ENCODE measurements around the gene HBM.
"Not testable (repeated sequence)": the region's sequence is repeated elsewhere in the genome, so short reads cannot be mapped to it uniquely, and the experiment has no call there.

HBM gene

DNA sequence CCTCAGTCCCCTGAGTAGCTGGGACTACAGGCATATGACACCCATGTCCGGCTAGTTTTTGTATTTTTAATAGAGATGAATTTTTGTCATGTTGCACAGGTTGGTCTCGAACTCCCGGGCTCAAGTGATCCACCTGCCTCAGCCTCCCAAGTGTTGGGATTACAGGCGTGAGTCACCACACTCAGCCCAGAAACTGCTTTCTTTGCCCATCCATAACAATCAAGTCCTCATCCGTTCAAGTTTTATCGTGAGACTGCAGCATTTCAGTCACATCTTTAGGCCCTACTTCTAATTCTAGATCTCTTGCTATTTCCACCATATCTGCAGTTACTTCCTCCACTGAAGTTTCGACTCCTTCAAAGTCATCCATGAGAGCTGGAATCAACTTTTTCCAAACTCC lies 33.7 kb upstream of the HBM start:
- DNase-seq (no peak), ATAC-seq (replicated peaks) (no peak)
- Mint-ChIP-seq H3K9me3 (no peaks in the 10 kb centered on the region), H3K4me1 (ENCODE audit: low read depth in 2 of 2) (peaks cover 18 to 23% of the 10 kb centered on the region in 2 donors), H3K27ac (no peak overlapping the region), H3K36me3 (ENCODE audit: insufficient read depth) (peaks cover 3% of the 10 kb centered on the region), H3K27me3 (no peaks in the 10 kb centered on the region), H3K4me3 (no peak overlapping the region)

DNA sequence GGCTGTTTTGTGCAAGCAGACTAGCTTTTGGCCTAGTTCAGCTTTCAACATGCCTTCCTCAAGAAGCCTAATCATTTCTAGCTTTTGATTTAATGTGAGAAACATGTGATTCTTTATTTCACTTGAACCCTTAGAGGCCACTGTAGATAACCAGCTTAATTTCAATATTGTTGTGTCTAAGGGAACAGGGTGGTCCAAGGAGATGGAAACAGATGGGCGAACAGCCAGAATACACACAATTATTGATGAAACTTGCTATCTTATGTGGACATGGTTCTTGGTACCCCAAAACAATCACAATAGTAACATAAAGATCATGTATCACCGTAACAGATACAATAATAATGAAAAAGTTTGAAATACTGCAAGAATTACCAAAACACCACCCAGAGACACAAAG lies 32.1 kb upstream of the HBM start:
- ATAC-seq (replicated peaks) (no peak), DNase-seq (no peak)
- H3K36me3 Mint-ChIP-seq (ENCODE audit: insufficient read depth), result peaks cover 7% of the 10 kb centered on the region
- H3K9me3 Mint-ChIP-seq, result no peaks in the 10 kb centered on the region
- H3K27me3 Mint-ChIP-seq, result no peaks in the 10 kb centered on the region
- H3K27ac Mint-ChIP-seq, result no peak overlapping the region
- no peak overlapping the region for H3K4me3 Mint-ChIP-seq
- H3K4me1 Mint-ChIP-seq (ENCODE audit: low read depth in 2 of 2), result peaks cover 21 to 26% of the 10 kb centered on the region in 2 donors

DNA sequence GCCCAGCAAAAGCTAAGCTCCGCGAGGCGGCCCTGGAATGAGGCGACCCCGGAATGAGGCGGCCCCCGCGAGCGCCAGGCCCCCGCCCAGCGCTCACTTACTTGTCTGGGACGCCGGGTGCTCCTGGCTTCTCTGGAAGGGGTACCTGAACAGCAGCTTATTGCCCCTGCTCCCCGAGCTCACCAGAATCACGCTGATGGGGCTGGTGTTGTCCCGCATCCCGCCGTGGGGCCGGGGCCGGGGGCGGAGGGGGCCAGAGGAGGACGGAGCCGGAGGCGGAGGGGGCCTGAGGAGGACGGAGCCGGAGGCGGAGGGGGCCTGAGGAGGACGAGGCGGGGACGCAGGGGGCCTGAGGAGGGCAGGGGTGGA lies 27.7 kb upstream of the HBM start:
- DNase-seq (peak in 2 of 3 experiments; percentile 17 to 36), ATAC-seq (replicated peaks) (peak; percentile 28)
- Mint-ChIP-seq H3K27ac (peak overlapping the region; percentile 54 to 95), H3K36me3 (ENCODE audit: insufficient read depth) (peaks cover 17% of the 10 kb centered on the region), H3K4me3 (peak overlapping the region; percentile 89 to 92), H3K4me1 (ENCODE audit: low read depth in 2 of 2) (peaks cover 10 to 17% of the 10 kb centered on the region in 2 donors), H3K27me3 (peaks cover 0 to 3% of the 10 kb centered on the region in 2 donors), H3K9me3 (no peaks in the 10 kb centered on the region)

DNA sequence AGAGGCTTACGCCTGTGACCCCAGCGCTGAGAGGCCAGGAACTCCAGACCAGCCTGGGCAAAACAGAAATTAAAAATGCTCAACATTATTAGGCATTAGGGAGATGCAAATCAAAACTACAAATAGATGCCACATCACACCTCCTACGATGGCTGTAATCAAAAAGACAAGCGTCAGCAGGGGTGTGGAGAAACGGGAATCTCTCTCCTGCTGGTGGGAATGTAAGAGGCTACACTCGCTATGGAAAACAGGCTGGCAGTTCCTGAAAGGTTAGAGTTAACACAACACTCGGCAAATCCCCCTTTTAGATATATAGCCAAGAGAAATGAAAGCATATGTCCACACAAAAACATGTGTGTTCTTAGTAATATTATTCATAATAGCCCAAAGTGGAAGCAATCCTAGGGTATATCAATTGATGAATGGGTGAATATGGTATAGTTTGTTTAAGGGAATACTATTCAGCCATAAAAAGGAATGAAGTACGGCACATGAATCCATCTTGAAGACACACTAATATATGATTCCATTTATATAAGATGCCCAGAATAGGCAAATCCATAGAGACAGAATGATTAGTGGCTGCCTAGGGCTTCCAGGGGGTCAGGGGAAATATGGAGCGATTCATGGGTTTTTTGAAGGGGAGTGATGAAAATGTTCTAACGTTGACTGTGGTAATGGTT lies 25.5 kb upstream of the HBM start:
- ATAC-seq (replicated peaks) (no peak), DNase-seq (no peak)
- peak overlapping the region in 1 of 2 donors; percentile 41 for H3K27ac Mint-ChIP-seq
- peaks cover 9 to 16% of the 10 kb centered on the region in 2 donors for H3K4me1 Mint-ChIP-seq (ENCODE audit: low read depth in 2 of 2)
- H3K4me3 Mint-ChIP-seq, result peak overlapping the region in 1 of 2 donors; percentile 67
- H3K9me3 Mint-ChIP-seq, result no peaks in the 10 kb centered on the region
- H3K36me3 Mint-ChIP-seq (ENCODE audit: insufficient read depth), result peaks cover 17% of the 10 kb centered on the region
- H3K27me3 Mint-ChIP-seq, result peaks cover 13 to 22% of the 10 kb centered on the region in 2 donors

DNA sequence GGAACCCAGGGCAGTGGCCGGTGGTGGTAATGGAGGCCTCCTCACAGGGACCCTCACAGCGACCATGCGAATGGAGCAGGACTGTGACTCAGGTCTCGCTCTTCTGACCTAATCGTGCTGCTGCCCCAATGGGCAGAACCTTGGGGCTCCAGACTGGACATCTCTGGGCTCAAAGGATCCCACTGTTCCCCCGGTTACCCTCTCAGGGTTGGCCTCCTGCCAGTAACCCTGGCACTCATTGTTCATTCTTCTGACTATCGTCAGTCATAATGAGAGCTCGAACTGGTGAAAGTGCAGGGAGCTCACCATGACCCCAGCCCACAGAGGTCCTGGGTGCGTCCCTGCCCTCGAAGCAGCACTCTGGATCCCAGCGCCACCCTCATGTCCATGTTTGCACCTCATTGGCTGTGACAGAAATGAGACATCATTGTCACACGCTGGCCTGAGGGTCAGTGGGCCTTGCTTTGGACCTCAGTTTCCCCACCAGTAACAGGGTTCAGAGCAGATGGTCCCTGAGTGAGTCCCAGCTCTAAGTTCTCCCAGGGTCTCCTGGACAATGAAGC lies 23.3 kb upstream of the HBM start:
- Mint-ChIP-seq H3K9me3 (no peaks in the 10 kb centered on the region), H3K27ac (no peak overlapping the region), H3K36me3 (ENCODE audit: insufficient read depth) (peaks cover 17% of the 10 kb centered on the region), H3K27me3 (peaks cover 13 to 24% of the 10 kb centered on the region in 2 donors), H3K4me3 (no peak overlapping the region), H3K4me1 (ENCODE audit: low read depth in 2 of 2) (peaks cover 6 to 10% of the 10 kb centered on the region in 2 donors)
- DNase-seq (no peak), ATAC-seq (replicated peaks) (no peak)

DNA sequence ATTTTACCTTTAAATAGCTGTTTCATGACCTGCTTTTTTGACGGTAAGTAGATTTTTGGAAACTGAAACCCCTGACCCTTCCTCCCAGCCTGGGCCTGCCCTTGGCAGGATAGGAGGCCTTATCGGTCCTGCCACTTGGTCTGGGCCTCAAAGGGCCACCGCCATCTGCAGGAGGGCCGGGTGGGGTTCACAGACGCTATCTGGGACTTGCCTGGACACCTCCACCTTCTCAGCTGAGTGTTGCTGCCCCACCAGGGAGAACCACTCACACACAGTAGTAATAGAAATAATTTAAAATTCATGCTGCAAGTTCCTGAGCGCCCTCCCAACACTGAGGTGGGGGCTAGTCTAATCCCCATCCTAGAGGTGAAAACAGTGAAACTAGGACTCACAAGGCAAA lies 22.7 kb upstream of the HBM start:
- no peak for DNase-seq
- Mint-ChIP-seq H3K27me3 (peaks cover 13 to 24% of the 10 kb centered on the region in 2 donors), H3K36me3 (ENCODE audit: insufficient read depth) (peaks cover 17% of the 10 kb centered on the region)

DNA sequence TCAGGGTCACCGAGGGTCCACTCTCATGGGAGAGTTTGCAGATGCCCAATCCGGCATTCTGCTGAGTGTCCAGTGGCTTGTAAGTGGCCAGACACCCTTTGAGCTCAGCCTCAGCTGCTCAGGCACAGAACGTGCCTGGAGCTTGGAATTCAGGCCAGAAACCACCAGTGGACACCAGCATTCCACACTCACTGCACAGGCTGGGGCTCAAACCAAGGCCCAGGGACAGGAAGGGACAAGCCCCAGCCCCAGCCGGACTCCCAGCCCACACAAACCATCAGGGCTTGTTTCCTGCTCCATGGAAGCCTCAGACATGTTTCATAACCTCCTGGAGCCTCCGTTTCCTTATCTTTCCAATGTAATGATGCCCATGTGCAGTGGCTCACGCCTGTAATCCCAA lies 22.3 kb upstream of the HBM start:
- DNase-seq, result no peak
- H3K9me3 Mint-ChIP-seq, result no peaks in the 10 kb centered on the region
- H3K27me3 Mint-ChIP-seq, result peaks cover 13 to 26% of the 10 kb centered on the region in 2 donors
- H3K27ac Mint-ChIP-seq, result no peak overlapping the region
- peaks cover 4 to 10% of the 10 kb centered on the region in 2 donors for H3K4me1 Mint-ChIP-seq (ENCODE audit: low read depth in 2 of 2)
- H3K4me3 Mint-ChIP-seq, result no peak overlapping the region
- no peak for ATAC-seq (replicated peaks)
- peaks cover 15% of the 10 kb centered on the region for H3K36me3 Mint-ChIP-seq (ENCODE audit: insufficient read depth)

More for the DNA sequence above, 22.7 kb upstream of the HBM start:
- Mint-ChIP-seq H3K27ac (no peak overlapping the region), H3K4me1 (ENCODE audit: low read depth in 2 of 2) (peaks cover 4 to 10% of the 10 kb centered on the region in 2 donors), H3K9me3 (no peaks in the 10 kb centered on the region), H3K4me3 (no peak overlapping the region)
- ATAC-seq (replicated peaks), result no peak

DNA sequence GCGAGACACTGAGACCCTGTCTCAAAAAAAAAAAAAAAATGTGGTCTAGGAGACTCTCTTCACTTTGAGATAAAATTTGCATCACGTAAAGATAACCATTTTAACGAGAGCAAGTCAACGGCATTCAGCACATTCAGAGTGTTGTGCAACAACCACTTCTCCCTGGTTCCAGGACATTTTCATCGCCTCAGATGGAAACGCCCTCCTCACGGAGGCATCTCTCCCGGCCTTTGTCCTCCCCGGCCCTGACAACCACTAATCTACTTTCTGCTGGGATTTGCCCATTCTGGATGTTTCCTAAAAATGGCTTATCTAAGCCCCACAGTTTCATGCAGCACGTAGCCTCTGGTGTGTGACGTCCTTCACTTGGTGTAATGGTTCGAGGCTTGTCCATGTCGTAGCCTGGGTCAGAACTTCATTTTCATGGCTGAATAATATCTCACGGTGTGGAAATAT lies 21.0 kb upstream of the HBM start:
- ATAC-seq (replicated peaks), result no peak
- no peak for DNase-seq
- H3K36me3 Mint-ChIP-seq (ENCODE audit: insufficient read depth), result peaks cover 5% of the 10 kb centered on the region
- H3K9me3 Mint-ChIP-seq, result no peaks in the 10 kb centered on the region
- H3K27me3 Mint-ChIP-seq, result peaks cover 13 to 39% of the 10 kb centered on the region in 2 donors
- no peak overlapping the region for H3K27ac Mint-ChIP-seq
- peaks cover 0 to 3% of the 10 kb centered on the region in 2 donors for H3K4me1 Mint-ChIP-seq (ENCODE audit: low read depth in 2 of 2)
- H3K4me3 Mint-ChIP-seq, result no peak overlapping the region

DNA sequence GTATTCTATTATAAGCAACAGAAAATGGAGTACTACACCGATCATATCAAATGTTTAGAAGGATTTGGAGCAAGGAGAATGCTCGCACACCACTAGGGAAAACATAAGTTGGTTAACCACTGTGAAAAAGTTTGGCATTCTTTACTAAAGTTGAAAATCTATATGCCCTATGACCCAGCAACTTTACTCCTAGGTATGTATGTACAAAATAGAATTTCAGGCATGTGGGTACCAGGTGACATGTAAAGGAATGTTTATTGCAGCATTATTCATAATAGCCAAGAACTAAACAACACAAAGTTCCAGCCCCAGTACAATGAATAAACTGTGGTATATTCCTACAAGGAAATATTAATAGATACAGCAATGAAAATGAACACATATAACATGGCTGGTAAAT lies 19.1 kb upstream of the HBM start:
- Mint-ChIP-seq H3K9me3 (no peaks in the 10 kb centered on the region), H3K4me1 (ENCODE audit: low read depth in 2 of 2) (peaks cover 0 to 3% of the 10 kb centered on the region in 2 donors), H3K27me3 (peaks cover 13 to 39% of the 10 kb centered on the region in 2 donors), H3K36me3 (ENCODE audit: insufficient read depth) (no peaks in the 10 kb centered on the region), H3K27ac (no peak overlapping the region), H3K4me3 (no peak overlapping the region)
- ATAC-seq (replicated peaks) (no peak), DNase-seq (no peak)

DNA sequence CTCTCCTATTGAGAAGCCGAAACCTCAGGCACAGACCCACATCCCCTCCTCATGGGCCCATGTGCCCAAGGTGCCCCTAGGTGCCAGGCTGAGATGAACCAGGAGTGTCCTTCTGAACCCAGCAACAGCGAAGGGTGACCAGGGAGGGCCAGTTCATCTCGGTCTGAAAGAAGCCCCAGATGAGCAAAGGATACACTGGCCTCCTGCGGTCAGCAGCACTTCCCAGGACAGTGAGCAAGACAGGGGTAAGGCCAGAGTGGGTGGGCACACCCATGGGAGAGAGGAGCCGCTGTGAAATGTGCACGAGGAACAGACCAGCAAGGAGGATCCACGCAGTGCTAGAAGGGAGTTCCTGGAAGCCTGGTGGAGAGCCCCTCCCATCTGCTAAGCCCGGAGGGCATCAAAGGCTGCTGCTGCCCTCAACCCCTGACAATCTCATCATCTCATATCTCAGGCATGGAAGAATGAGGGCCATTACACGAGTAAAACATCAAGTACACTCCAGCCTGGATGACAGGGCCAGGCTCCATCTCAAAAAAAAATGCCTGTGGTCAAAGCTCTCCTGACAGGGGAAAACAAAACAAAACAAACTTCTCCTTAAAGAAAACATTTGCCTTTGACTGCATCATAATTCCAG lies 16.6 kb upstream of the HBM start:
- no peak overlapping the region for H3K4me3 Mint-ChIP-seq
- ATAC-seq (replicated peaks), result no peak
- no peak for DNase-seq
- peaks cover 7 to 34% of the 10 kb centered on the region in 2 donors for H3K27me3 Mint-ChIP-seq
- H3K9me3 Mint-ChIP-seq, result no peaks in the 10 kb centered on the region
- peaks cover 0 to 4% of the 10 kb centered on the region in 2 donors for H3K4me1 Mint-ChIP-seq (ENCODE audit: low read depth in 2 of 2)
- H3K36me3 Mint-ChIP-seq (ENCODE audit: insufficient read depth), result no peaks in the 10 kb centered on the region
- H3K27ac Mint-ChIP-seq, result no peak overlapping the region

DNA sequence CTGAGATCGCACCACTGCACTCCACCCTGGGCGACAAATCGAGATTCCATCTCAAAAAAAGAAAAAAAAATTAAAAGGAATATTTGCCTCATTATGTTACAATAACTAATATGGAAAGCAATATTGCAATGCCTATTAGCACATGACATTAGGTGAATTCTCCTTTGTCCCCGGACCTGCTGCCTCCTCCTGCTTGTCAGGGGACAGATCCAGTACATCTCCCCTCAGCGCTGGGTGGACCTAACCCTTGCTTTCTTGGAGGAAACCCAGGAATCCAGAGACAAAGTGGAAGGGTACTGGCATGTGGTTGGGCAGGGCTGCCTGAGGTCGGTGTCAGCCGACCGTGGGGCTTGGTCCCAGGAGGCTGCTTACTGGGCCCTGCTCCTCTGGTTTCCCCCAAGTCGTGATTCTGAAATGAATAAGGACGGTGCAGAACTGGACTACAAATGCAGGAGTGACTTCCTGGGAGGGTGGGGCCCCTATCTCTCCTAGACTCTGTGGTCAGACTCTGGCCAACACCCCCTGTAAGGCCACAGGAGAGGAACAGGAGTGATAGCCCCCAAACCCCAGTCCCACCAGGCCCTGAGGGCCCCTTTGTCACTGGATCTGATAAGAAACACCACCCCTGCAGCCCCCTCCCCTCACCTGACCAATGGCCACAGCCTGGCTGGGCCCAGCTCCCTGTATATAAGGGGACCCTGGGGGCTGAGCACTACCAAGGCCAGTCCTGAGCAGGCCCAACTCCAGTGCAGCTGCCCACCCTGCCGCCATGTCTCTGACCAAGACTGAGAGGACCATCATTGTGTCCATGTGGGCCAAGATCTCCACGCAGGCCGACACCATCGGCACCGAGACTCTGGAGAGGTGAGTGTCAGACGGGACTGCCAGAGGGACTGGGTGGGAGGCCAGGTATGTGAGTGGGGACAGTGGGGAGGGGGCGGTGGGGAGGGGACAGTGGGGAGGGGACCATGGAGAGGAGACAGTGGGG lies 13.3 kb upstream of the HBM start, which contains the start of gene HBZ:
HBZ (plus strand) TSS at position 504 of the 988 bp plus-strand sequence; CDS start at position 770, 266 bp downstream.
- Mint-ChIP-seq H3K27ac (no peak within 1 kb of the TSS), H3K9me3 (no peaks in the 10 kb centered on the region), H3K4me1 (ENCODE audit: low read depth in 2 of 2) (peaks cover 3 to 10% of the 10 kb centered on the region in 2 donors), H3K4me3 (peak within 1 kb of the TSS in 1 of 2 donors; percentile 47), H3K27me3 (peaks cover 11 to 46% of the 10 kb centered on the region in 2 donors), H3K36me3 (ENCODE audit: insufficient read depth) (no peaks in the 10 kb centered on the region)
- ATAC-seq (replicated peaks) (no peak), DNase-seq (no peak)

DNA sequence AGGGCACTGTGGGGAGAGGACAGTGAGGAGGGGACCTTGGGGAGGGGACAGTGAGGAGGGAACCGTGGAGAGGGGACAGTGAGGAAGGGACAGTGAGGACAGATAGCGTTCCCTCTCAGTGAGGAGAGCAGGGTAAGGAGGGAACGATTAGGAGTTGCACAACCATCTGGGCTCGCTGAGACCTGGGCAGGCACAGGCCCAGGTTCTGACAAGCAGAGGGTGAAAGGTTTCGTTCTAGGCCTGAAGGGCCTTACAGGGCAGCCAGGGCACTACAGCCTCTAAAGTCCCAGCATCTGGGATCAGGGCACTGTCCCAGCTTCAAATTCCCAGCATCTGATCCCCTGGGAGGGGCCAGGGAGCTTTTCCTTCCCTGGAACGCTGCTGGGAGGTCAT lies 12.7 kb upstream of the HBM start:
- peaks cover 11 to 51% of the 10 kb centered on the region in 2 donors for H3K27me3 Mint-ChIP-seq
- DNase-seq; H3K36me3 Mint-ChIP-seq (ENCODE audit: insufficient read depth); ATAC-seq (replicated peaks); H3K9me3 Mint-ChIP-seq; H3K27ac Mint-ChIP-seq: not testable (repeated sequence)
- H3K4me3 Mint-ChIP-seq, result peak overlapping the region in 1 of 2 donors; percentile 47
- H3K4me1 Mint-ChIP-seq (ENCODE audit: low read depth in 2 of 2), result peaks cover 3 to 10% of the 10 kb centered on the region in 2 donors
